T-helper 2 cell treated with Interferon-gamma antibody and Interleukin-4, amounts not matched to agents 100 ng/mL and 5 ng/mL, for 36 hours (primary cell): ENCODE data around the gene TMEM135. TPM values are rescaled to one million over a fixed set of nuclear protein-coding genes. Genes with fewer than 3 reads are reported as not detected.
"Not testable (repeated sequence)": the region's sequence is repeated elsewhere in the genome, so short reads cannot be mapped to it uniquely, and the experiment has no call there.

Source experiments
- intact Hi-C: fragments of 100-400 bp; cut with micrococcal nuclease; formaldehyde crosslinking; loops from one replicate; pipeline ENCODE4 v1.15.1; 2023
- total RNA-seq: library from RNA; stranded (reverse); gene quantifications from 2 replicates; pipeline ENCODE4 v1.2.3, GENCODE V29; 2022

TMEM135 gene
- total RNA-seq, 1 donor from 2014 or later, result 28.4 TPM

DNA sequence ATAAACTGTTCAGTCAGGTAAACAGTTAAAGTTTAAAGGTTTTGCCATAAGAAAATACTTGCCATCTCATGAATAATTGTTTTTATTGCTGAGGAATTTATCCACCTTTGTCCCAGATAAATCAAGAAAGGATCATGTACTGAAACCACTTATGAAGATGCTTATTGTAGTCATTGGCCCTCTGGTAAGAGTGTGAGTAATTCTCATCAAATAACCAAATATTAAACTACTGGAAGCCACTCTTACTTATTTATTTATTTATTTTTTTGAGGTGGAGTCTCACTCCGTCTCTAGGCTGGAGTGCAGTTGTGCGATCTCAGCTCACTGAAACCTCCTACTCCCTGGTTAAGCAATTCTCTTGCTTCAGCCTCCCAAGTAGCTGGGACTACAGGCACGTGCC, 35.1 kb downstream of the TMEM135 start:
- intact Hi-C loops, result no loop called here

DNA sequence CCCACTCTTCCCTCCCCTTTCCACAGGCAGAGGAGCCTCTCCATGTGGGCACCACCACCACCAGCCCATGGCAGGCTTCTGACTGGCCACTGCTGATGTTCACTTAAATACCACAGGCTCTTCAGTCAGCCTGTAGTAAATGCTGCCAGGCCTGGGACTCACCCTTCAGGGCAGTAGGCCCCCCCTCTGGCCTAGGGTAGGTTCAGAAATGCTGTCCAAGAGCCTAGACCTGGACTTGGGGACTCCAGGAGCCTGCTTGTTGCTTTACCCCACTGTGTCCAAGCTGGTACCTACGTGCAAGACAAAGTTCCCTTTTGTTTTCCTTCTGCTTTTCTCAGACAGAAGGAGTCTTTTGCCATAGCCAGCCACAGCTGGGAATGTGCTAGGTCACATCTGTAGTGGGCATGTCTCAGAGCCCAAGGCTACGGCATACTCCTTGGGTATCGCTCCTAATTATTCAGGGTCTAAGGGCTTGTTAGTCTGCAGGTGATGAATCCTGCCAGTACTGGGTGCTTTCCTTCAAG, 38.6 kb downstream of the TMEM135 start:
- intact Hi-C loops, result no loop called here

DNA sequence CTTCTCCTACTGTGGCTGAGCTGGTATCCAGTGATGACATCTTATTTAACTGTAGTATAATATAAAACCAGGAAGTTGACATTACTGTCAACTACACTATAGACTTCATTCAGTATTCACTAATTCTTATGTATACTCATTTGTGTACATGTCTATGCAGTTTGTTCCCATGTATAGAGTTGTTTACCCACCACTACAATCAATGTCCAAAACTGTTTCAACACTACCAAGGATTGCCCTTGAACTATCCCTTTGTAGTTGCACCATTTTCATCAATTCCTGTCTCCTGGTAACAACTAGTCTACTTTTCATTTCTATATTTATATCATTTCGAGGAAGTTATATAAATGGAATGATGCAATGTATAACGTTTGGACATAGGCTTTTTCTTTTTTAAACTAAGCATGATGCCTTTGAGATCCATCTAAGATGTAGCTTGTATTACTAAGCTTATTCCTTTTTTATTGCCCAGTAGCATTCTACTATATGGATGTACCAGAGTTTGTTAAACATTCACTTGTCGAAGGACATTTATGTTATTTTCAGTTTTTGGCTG, 39.2 kb downstream of the TMEM135 start:
- intact Hi-C loops, result no loop called here

DNA sequence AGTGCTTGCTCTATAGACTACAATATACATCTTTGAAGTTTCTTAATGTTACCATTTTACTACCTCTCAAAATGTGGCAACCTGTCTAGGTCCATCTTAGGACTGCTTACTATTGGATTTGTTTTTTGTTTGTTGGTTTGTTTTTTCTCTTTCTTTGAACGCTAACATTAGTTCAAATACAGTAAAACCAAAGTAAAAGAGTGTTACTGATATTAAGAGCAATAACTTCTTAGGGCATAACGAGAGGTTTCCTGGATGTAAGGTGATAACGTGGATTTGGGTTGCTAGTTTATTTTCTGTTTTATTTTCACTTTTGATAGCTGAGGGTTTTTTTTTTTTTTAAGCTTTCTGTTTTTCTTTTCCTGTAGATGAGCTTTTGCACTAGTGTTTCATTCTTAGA, 43.6 kb downstream of the TMEM135 start:
- intact Hi-C loops, result loop anchor here (1.0 to 10.0 kb wide), 3 partner anchors 43 to 213 kb away; no protein-coding TSS in a partner anchor

DNA sequence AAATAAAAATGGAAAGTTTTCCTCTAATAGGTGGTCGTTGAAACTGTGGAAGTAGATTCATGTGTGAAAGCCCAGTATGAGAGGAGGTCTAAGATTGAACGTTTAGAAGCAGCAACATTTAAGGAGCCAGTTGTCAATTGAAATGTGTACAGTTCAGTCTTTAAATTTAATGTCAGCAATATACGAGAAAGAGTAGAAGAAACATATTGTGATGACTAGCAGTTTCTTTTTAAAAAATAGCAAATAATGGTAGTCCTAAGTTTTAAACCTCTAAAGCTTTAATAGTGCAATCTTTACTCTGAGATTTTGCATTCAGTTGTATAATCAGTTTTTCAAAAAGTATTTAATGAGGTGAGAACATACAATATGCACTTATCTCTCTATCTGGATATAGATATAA, 44.9 kb downstream of the TMEM135 start:
- intact Hi-C loops, result loop anchor here (10.0 kb wide), 1 partner anchor 212 kb away; no protein-coding TSS in a partner anchor

DNA sequence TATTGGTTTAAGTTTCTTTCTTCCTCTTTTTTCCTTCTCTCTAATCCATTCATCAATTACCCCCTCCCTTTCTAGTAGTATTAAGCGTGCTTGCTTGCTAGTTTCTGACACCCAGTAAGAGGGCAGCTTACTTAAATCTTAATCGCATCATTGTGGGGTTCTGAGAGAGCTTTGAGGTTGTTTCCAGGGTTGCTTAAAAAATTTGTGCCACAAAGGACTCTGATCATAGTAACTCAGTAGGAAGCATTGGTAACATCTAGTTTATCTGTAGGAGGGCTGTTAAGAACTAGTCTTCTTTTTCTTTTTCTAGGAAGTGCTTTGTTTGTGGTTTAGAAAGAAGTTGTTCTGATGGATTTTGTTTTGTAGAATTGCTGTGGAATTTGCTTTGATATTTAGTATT, 45.3 kb downstream of the TMEM135 start:
- intact Hi-C loops, result loop anchor here (10.0 kb wide), 1 partner anchor 212 kb away; no protein-coding TSS in a partner anchor

DNA sequence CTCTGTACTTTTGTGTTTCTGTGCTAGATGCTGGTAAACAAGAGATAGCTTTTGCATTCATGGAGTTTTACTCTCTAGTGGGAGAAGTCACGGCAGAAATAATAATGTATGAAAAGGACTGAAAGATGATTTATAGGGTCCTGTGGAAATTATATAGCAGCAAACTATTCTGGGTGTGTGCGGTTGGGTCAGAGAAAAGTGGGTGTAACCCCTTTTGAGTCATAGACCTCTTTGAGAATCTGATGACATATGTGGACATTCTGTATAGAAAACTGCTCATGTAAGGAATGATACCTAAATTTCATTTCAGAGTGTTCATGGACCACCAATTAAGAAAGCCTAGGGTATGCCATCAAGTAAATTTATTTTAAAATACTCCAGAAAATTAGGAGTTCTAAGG, 54.4 kb downstream of the TMEM135 start:
- intact Hi-C loops, result no loop called here

DNA sequence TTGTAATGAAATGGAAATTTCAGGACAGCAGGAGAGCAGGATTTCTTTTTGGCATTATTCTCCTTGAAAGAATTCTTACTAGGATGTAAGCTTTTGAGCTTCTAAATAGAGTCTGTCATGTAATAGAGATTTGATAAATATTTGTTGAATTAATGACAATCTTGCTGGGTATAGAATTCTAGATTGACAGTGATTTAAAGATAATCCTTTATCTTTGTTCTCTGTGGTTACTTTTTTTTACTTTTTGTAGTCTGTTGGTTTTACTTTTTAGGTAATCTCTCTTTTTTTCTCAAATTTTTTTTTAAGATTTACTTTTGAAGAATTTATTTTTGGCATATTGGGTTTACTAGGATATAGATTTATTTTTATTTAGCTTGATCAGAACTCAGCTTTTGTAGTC, 54.8 kb downstream of the TMEM135 start:
- intact Hi-C loops, result no loop called here

DNA sequence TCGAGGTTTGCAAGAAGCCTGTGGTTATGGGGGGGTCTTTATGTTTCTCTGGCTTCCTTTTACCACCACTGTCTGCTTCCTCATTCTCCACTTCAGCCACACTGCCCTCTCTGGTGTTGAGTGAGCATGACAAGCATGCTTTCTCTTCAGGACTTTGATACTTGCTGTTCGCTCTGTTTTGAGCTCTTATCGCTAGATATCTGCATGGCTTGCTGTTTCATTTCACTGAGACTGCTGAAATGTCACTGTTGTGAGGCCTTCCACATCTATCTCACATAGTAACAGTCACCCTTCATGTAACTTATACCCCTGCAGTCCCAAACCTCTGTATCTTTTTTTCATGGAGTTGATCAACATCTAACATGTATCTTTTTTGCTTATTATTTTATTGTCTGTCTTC, 59.8 kb downstream of the TMEM135 start:
- intact Hi-C loops, result loop anchor here (5.0 kb wide), 1 partner anchor 60 kb away; the partner anchor contains the start of gene TMEM135

DNA sequence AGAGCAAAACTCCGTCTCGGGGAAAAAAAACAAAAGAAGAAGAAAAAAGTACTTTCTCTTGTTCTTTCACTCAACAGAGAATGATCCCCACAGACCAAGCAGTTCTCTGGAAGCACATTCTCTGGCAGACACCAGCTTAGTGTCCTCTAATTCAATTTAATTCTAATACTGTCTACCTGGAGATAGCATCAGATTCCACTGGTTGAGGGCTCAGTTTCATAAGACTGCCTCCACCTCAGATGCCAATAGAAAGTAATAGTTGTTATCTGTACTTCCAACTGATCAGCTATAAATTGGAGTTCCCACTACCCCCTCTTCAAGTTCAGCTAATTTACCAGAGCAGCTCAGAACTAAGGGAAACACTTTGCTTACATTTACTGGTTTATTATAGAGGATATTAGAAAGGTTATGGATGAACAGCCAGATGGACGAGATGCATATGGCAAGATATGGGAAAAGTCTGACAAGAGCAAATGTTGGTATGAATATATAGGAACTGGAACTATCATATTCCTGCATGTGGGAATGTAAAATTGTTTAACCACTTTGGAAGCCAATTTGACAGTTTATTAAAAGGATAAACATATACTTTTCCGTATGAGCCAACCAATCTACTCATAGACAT, 64.3 kb downstream of the TMEM135 start:
- intact Hi-C loops, result no loop called here

DNA sequence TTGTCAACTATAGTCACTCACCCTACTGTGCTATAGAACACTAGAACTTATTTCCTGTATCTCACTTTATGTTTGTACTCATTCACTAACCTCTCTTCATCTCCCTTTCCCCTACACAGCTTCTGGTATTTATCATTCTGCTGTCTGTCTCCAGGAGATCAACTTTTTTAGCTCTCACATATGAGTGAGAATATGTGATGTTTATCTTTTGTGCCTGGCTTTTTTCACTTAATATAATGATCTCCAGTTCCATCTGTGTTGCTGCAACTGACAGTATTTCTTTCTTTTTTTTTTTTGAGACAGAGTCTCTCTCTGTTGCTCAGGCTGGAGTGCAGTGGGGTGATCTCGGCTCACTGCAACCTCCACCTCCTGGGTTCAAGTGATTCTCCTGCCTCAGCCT, 68.1 kb downstream of the TMEM135 start:
- intact Hi-C loops, result not testable (repeated sequence)

DNA sequence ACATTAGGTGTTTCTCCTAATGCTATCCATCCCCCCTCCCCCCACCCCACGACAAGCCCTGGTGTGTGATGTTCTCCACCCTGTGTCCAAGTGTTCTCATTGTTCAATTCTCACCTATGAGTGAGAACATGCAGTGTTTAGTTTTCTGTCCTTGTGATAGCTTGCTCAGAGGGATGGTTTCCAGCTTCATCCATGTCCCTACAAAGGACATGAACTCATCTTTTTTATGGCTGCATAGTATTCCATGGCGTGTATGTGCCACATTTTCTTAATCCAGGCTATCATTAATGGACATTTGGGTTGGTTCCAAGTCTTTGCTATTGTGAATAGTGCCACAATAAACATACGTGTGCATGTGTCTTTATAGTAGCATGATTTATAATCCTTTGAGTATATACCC, 69.6 kb downstream of the TMEM135 start:
- intact Hi-C loops, result not testable (repeated sequence)

DNA sequence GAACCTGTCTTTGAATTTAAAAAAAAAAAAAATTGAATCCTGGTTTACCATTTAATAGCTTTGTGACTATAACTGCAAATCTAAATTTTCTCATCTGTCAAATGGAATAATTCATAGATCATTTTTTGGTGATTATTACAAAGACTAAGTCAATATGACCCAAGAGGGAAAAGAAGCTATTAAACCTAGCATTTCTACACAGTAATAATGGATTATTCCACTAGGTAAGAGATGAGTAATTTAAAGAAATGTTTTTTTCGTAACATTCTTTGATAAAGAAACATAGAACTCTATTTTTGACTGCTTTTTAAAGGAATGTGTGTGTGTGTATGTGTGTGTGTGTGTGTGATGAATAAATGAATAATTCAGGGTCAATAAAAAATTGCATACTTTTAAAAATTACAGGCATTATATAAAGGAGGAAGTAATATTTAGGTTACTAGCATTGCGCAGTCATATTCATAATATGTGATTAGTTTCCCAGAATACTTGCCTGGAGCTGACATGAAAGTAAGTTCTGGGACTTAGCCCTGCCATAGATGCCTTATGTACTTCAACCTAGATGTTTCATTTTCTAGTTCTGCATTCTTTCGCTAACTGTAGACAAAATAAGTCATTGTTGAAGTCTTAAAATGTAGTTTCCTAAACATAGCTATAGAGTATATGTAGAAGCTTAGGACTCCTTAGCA, 72.9 kb downstream of the TMEM135 start:
- intact Hi-C loops, result no loop called here

DNA sequence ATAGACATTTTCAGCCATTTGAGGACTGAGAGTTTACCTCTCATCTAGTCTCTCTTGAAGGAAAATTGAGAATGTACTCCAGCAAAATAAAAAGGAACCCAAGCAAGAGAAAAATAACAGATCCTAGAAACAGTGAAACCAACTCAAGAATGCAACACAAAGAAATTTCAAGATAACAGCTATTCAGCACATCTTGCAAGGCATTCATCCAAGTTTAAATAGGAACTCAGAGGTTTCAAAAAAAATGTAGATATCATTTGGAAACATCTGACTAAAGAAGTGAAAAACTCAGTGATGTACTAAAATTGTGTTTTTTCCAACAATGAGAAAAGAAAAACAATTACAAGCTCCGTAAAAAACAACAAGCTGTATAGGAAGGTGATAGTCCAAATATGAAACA, 76.4 kb downstream of the TMEM135 start:
- intact Hi-C loops, result no loop called here

DNA sequence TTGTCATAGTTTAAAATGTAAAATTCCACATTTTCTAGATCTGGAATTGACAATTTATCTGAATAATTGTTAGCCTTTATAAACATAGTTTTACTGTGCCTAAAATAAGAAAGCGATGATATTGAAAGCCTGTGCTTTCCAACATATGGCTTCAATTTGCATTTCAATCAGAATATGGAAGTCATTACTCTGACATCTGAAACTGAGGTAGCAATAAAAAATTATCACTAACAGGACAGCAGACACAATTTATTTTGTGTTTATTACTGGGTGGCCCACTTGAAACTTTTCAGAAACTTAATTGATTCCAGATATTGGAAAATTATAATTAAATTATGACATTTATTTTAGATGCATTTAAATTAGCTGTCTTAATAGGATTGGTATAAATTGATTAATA, 78.5 kb downstream of the TMEM135 start:
- intact Hi-C loops, result no loop called here

DNA sequence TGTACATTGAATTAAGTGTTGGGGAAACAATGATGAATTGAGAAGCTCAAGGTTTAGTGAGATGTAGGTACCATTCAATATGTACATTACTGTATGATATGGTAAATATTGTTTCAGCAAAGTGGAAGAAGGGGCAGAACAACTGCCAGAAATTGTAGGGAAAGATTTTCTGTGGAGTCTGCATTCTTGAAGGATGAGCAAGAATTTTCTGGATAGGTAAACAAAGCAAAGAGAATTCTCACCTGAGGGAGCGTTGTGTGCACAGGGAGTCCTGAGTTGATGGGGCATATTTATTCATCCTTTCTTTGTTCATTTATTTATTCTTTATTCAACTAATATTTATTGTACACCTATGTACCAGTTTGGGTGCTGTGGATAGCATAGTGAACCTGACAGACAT, 83.2 kb downstream of the TMEM135 start:
- intact Hi-C loops, result no loop called here

DNA sequence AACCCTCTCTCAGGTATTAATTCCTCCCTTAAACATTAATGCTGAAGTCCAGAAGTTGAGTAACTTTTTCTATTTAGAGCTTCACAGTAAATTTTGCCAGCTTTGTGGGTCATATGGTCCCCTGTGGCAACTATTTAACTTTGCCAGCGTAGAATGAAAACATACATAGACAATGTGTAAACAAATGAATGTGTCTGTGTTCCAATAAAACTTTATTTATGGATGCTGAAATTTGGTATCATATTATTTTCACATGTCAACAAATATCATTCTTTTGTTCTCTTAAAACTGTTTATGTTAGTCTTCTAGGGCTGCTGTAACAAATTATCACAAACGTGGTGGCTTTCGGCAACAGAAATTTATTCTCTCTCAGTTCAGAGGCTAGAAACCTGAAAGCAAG, 85.1 kb downstream of the TMEM135 start:
- intact Hi-C loops, result no loop called here

DNA sequence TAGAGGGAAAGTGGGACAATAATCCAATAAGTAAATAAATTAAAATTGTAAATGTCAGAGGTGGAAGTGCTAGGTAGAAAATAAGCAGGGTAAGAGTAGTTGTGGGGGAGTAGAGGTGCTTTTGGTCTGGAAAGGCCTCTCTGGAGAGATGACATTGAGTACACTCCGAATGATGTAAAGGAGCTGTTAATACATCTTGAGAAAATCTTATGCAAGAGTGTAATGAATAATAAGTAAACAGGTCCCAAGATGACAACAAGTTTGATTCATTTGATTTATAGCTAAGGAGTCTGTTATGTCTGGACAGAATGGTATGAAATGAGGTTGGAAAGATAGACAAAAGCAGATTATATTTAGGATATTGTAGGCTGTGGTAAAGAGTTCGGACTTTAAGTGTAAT, 87.5 kb downstream of the TMEM135 start:
- intact Hi-C loops, result no loop called here

DNA sequence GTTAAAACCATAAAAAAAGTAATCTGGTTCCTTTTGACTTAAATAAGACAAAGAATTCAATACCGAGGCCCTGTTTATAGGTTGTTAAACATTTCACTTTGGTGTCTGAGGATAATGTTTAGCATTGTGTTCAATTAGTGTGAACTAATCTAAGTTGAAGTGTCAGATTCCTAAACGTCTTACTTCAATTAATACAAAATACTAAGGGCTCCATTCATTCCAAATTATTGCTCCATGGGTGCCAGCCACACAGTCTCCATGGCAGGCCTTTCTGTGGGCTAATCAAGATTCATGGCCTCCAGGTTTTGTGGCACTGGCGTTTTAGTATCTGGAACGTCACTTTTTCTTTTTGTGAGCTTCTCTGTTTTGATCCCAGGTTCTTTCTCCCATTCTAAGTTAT, 89.4 kb downstream of the TMEM135 start:
- intact Hi-C loops, result no loop called here

DNA sequence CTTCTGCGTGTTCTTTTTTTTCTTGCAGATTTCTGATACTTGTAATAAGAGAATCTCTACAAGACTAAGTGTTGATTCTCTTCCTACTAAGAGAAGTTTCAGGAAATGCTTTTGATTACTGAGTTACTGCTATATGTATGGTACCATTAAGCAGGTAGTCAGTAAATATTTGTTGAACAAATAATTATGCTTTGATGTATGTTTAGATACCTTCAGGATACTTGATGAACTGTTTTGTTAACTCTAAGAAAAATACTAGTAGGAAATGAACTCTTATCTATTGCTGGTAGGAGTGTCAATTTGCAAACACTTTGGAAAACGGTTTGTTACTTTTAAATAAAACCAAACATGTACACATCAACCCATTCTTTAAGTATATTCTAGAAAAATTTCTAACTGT, 90.6 kb downstream of the TMEM135 start:
- intact Hi-C loops, result no loop called here

DNA sequence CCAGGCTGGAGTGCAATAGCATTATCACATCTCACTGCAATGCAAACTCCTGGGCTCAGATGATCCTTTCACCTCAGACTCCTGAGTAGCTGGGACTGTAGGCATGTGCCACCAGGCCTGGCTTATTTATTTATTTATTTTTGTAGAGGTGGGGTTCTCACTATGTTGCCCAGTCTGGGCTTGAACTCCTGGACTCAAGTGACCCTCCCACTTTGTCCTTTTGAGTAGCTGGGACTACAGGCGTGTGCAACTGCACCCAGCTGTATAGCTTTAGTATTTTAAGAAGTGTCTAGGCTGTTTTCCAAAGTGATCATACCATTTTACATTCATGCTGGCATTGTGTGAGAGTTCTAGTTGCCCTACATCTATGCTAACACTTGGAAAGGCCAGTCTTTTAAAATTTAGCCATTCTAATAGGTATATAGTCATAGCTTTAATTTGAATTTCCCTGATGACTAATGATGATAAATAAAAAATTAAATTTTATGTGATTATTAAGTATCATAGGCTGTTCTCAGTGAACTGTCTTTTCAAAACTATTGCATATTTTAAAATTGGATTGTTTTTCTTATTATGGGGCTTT, 96.9 kb downstream of the TMEM135 start:
- intact Hi-C loops, result no loop called here

DNA sequence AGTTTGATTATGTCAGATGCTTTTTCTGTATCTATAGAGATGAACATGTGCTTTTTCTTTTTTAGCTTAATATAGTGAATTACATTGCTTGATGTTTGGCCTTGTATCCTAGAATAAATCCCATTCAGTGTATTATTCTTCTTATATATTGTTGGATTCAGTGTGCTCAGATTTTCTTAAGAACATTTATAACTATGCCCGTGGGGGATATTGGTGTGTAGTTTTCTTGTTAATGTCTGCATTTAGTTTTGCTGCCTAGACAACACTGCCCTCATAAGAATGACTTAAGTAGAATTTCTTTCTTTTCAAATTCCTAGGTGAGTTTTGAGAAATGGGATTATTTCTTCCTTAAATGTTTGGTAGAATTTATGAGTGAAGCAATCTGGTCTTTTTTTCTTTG, 98.5 kb downstream of the TMEM135 start:
- intact Hi-C loops, result no loop called here
